GM18505 (cell line): ENCODE measurements around the gene SAV1.
"Not testable (repeated sequence)": the region's sequence is repeated elsewhere in the genome, so short reads cannot be mapped to it uniquely, and the experiment has no call there.

Experiments used
- ATAC-seq: cut with Tn5 transposase; IDR thresholded peaks from one replicate; pipeline ENCODE4 v1.9.1; 2021; ENCODE audit not compliant: unreplicated experiment
- POLR2A ChIP-seq: IDR thresholded peaks from 4 replicates; pipeline ENCODE4 v1.6.1; 2011; ENCODE audit warnings: borderline replicate concordance; ENCODE audit not compliant: insufficient read depth, insufficient read length; ENCODE audit errors: extremely low read depth

The SAV1 gene

GRCh38 chr14:50676814-50677516 is 8.9 kb upstream of the SAV1 start:
- TF ChIP-seq POLR2A, result no peak
- no peak for ATAC-seq

- TF ChIP-seq POLR2A, result no peak
- no peak for ATAC-seq
Observed at GRCh38 chr14:50675597-50675996, 7.5 kb upstream of the SAV1 start.

GRCh38 chr14:50670866-50671256 is 2.8 kb upstream of the SAV1 start:
- no peak for TF ChIP-seq POLR2A

GRCh38 chr14:50670196-50670865 is 2.2 kb upstream of the SAV1 start:
- ATAC-seq, result no peak
- no peak for TF ChIP-seq POLR2A

More at GRCh38 chr14:50670866-50671256, 2.8 kb upstream of the SAV1 start:
- no peak for ATAC-seq

GRCh38 chr14:50669441-50669986 is 1.4 kb upstream of the SAV1 start:
- no peak for ATAC-seq

GRCh38 chr14:50668826-50669143 is 679 bp upstream of the SAV1 start:
- TF ChIP-seq POLR2A, result no peak
- no peak for ATAC-seq

More at GRCh38 chr14:50669441-50669986, 1.4 kb upstream of the SAV1 start:
- no peak for TF ChIP-seq POLR2A

- ATAC-seq, result peak; percentile 50
- TF ChIP-seq POLR2A, result no peak
Observed at GRCh38 chr14:50667684-50667995, 466 bp downstream of the SAV1 start.

- peak; percentile 14 for ATAC-seq
- TF ChIP-seq POLR2A, result no peak
Observed at GRCh38 chr14:50666772-50667683, 1.1 kb downstream of the SAV1 start.

GRCh38 chr14:50665300-50665699 is 2.8 kb downstream of the SAV1 start:
- not testable (repeated sequence) for ATAC-seq

GRCh38 chr14:50664579-50664978 is 3.5 kb downstream of the SAV1 start:
- ATAC-seq, result not testable (repeated sequence)

- ATAC-seq, result no peak
- no peak for TF ChIP-seq POLR2A
Observed at GRCh38 chr14:50659327-50659974, 8.7 kb downstream of the SAV1 start.

- no peak for TF ChIP-seq POLR2A
- ATAC-seq, result no peak
Observed at GRCh38 chr14:50658203-50658602, 9.9 kb downstream of the SAV1 start.

- no peak for TF ChIP-seq POLR2A
- no peak for ATAC-seq
Observed at GRCh38 chr14:50657753-50658152, 10.4 kb downstream of the SAV1 start.
